Body of pancreas (tissue), 4 donors: ENCODE data around the gene SLC12A1. TPM values are rescaled to one million over a fixed set of nuclear protein-coding genes. Genes with fewer than 3 reads are reported as not detected.
A peak's percentile ranks its signal among the peaks of the same experiment; 100 is the strongest.

Source experiments
- ATAC-seq: fragments of 150-250 bp; one replicate; pipeline ENCODE4 v1.9.1; 2016
- DNase-seq, 4 donors: peaks; one replicate each; pipeline ENCODE4 v3.0.0-alpha.2; 2019
- H3K27ac ChIP-seq, 4 donors: fragments of 200-600 bp; sonication (generic); 1 replicate in 3 of 4; 2 replicates in 1 of 4; pipeline versions ENCODE4 v1.5.1 to v1.6.1; 2016 to 2019; ENCODE audit warnings: mild to moderate bottlenecking in 1 of 4, mixed read lengths in 1 of 4, moderate library complexity in 1 of 4
- H3K27me3 ChIP-seq, 2 donors: fragments of 200-600 bp; sonication (generic); one replicate each; pipeline ENCODE4 v1.6.0; 2016; ENCODE audit warnings: mild to moderate bottlenecking in 1 of 2
- H3K36me3 ChIP-seq, 2 donors: fragments of 200-600 bp; sonication (generic); replicated peaks in 1 of 2; 2 replicates each; pipeline ENCODE4 v1.5.1; 2016; ENCODE audit warnings: low read depth in 2 of 2; ENCODE audit not compliant: insufficient read depth in 1 of 2
- H3K4me1 ChIP-seq: fragments of 200-600 bp; sonication (generic); one replicate; pipeline ENCODE4 v1.6.0; 2016
- H3K4me3 ChIP-seq, 2 donors: fragments of 200-600 bp; sonication (generic); 1 replicate in 1 of 2; 2 replicates in 1 of 2; pipeline ENCODE4 v1.5.1; 2016 to 2019
- H3K9me3 ChIP-seq, 3 donors: fragments of 200-600 bp; sonication (generic); 1 replicate in 2 of 3; 2 replicates in 1 of 3; pipeline ENCODE4 v1.5.1; 2016
- CTCF ChIP-seq, 7 experiments: fragments of 450-650 bp in 4 of 7; fragments of 200-600 bp in 3 of 7; sonication (generic) in 3 of 7; IDR thresholded peaks; one replicate each; pipeline ENCODE4 v1.5.1; 2016 to 2019; ENCODE audit warnings: antibody characterized with exemption in 7 of 7
- POLR2A ChIP-seq, 3 donors: fragments of 450-650 bp; IDR thresholded peaks; one replicate each; pipeline ENCODE4 v1.6.1; 2016; ENCODE audit warnings: antibody characterized with exemption in 3 of 3, mild to moderate bottlenecking in 2 of 3
- WGBS, 2 donors: methylation state at CpG; one replicate each; pipeline ENCODE4 v1.1.5; 2017; 5-methylcytosine and 5-hydroxymethylcytosine counted together
- intact Hi-C: fragments of 100-400 bp; cut with DNase I; formaldehyde crosslinking; loops from one replicate; pipeline ENCODE4 v1.15.1; 2023
- total RNA-seq, 2 donors: library from RNA; depleted of rRNA; stranded (reverse); fragments of >200 nt; gene quantifications; one replicate each; pipeline ENCODE4 v1.1.0, GENCODE V29; 2016

The SLC12A1 gene
- total RNA-seq, 2 donors from 2014 or later = not detected

GRCh38 chr15:48279608-48280007 is 73.5 kb downstream of the SLC12A1 start:
- Histone ChIP-seq H3K36me3 (no peaks in the 10 kb centered on the region), H3K9me3 (no peaks in the 10 kb centered on the region), H3K4me3 (no peak overlapping the region), H3K27me3 (no peaks in the 10 kb centered on the region), H3K4me1 (peaks cover 10% of the 10 kb centered on the region), H3K27ac (no peak overlapping the region)
- WGBS, 2 donors = 31 to 64% methylated on average over 1 of the region's 1 CpG
- TF ChIP-seq POLR2A (IDR thresholded peaks at IDR 0.05) (no peak), CTCF (IDR thresholded peaks at IDR 0.05) (no peak)
- ATAC-seq (no peak), DNase-seq (no peak)
- intact Hi-C loops = no loop called here

- no peaks in the 10 kb centered on the region for H3K27me3 ChIP-seq
- peaks cover 14% of the 10 kb centered on the region for H3K4me1 ChIP-seq
- DNase-seq = no peak
- WGBS, 2 donors = 63 to 79% methylated on average over 4 of the region's 4 CpGs
- no peak overlapping the region for H3K27ac ChIP-seq
- H3K4me3 ChIP-seq = no peak overlapping the region
- H3K9me3 ChIP-seq = no peaks in the 10 kb centered on the region
- ATAC-seq = no peak
- intact Hi-C loops = no loop called here
- TF ChIP-seq POLR2A (IDR thresholded peaks at IDR 0.05) (no peak), CTCF (IDR thresholded peaks at IDR 0.05) (no peak)
- H3K36me3 ChIP-seq = no peaks in the 10 kb centered on the region
Observed at GRCh38 chr15:48281674-48282073, 75.6 kb downstream of the SLC12A1 start.

- H3K4me1 ChIP-seq = peaks cover 14% of the 10 kb centered on the region
- H3K9me3 ChIP-seq = no peaks in the 10 kb centered on the region
- no peaks in the 10 kb centered on the region for H3K27me3 ChIP-seq
- TF ChIP-seq POLR2A (IDR thresholded peaks at IDR 0.05) (no peak), CTCF (IDR thresholded peaks at IDR 0.05) (no peak)
- 66 to 75% methylated on average over 4 of the region's 4 CpGs for WGBS, 2 donors
- intact Hi-C loops = no loop called here
- H3K36me3 ChIP-seq = no peaks in the 10 kb centered on the region
- H3K27ac ChIP-seq = no peak overlapping the region
- H3K4me3 ChIP-seq = no peak overlapping the region
- DNase-seq = no peak
- ATAC-seq = no peak
Observed at GRCh38 chr15:48282216-48282615, 76.1 kb downstream of the SLC12A1 start.

DNA sequence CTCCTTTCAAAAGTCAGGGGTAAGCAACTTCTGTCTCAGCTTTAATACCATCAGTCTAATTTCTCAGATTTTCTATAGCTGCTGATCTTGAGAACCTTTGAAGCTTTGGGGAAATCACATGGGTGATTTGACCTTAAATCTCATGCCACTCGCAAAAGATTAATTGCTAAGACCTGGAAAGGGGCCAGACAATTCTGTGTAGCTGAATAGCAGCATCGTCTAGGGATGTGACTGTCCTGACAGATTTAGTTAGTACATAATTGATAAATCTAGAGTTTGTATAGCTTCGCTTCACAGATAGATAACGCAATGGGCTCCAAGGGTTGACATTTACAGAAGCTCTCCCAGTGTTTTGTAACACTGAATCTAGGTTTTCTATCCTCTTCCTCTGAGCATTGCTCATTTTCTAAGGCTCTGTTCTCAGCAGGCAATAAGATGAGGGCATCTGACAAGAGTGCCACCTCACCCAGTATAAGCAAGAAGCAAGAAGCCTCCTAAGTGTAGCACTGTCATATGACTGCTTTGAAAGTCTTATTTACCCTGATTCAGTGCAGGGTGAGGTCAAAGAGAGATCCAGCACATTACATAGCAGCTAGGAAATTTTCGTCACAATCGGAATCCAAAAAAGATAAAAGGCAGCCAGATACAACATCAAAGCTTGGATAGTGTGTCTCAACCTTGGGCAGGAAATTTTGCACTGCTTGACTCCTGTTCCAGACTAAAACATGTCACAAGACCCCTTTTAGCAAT is 77.5 kb downstream of the SLC12A1 start:
- Histone ChIP-seq H3K9me3 (no peaks in the 10 kb centered on the region), H3K27ac (no peak overlapping the region), H3K4me1 (peaks cover 14% of the 10 kb centered on the region), H3K36me3 (no peaks in the 10 kb centered on the region), H3K4me3 (no peak overlapping the region), H3K27me3 (no peaks in the 10 kb centered on the region)
- DNase-seq (peak in 1 of 4 donors; percentile 5), ATAC-seq (peak; percentile 18)
- intact Hi-C loops = no loop called here
- TF ChIP-seq POLR2A (IDR thresholded peaks at IDR 0.05) (no peak), CTCF (IDR thresholded peaks at IDR 0.05) (no peak)
- 30 to 34% methylated on average over 6 of the region's 6 CpGs for WGBS, 2 donors
